Activated naive CD4-positive, alpha-beta T cell treated with anti-CD3 and anti-CD28 coated beads, Interleukin-2, amount 50 U/mL, for 72 hours (primary cell): Measurements from ENCODE around the gene TEAD1. TPM values are rescaled to one million over a fixed set of nuclear protein-coding genes. Genes with fewer than 3 reads are reported as not detected.
"Not testable (repeated sequence)": the region's sequence is repeated elsewhere in the genome, so short reads cannot be mapped to it uniquely, and the experiment has no call there.

Experiments used
- ATAC-seq, 2 donors: fragments of 150-1000 bp; cut with Tn5 transposase; 2 replicates each; pipeline ENCODE4 v1.10.0; 2021; ENCODE audit warnings: mild to moderate bottlenecking in 2 of 2, moderate library complexity in 2 of 2
- DNase-seq, 2 donors: peaks; one replicate each; pipeline ENCODE4 v3.0.0; 2021 to 2022; ENCODE audit warnings: low spot score in 2 of 2
- H3K27ac Mint-ChIP-seq, 2 donors: one replicate each; pipeline ENCODE4 v1.8.0; 2022; ENCODE audit warnings: mild to moderate bottlenecking in 2 of 2, mixed read lengths in 2 of 2
- H3K36me3 Mint-ChIP-seq, 2 donors: one replicate each; pipeline ENCODE4 v1.8.0; 2022; ENCODE audit warnings: mixed read lengths in 2 of 2
- H3K9me3 Mint-ChIP-seq, 2 donors: one replicate each; pipeline ENCODE4 v1.8.0; 2022; ENCODE audit warnings: mixed read lengths in 2 of 2
- total RNA-seq, 2 donors: library from RNA; stranded (reverse); gene quantifications; one replicate each; pipeline ENCODE4 v1.2.3, GENCODE V29; 2022

Gene TEAD1
- total RNA-seq, 2 donors from 2014 or later: 0.14 to 0.18 TPM

- DNase-seq (no peak), ATAC-seq (no peak)
- Mint-ChIP-seq H3K27ac (no peak overlapping the region), H3K9me3 (no peaks in the 10 kb centered on the region), H3K36me3 (no peaks in the 10 kb centered on the region)
Observed at GRCh38 chr11:12756454-12756806, 82.2 kb downstream of the TEAD1 start.

- H3K36me3 Mint-ChIP-seq: no peaks in the 10 kb centered on the region
- DNase-seq (no peak), ATAC-seq (no peak)
- H3K9me3 Mint-ChIP-seq: no peaks in the 10 kb centered on the region
- H3K27ac Mint-ChIP-seq: no peak overlapping the region
Observed at GRCh38 chr11:12756867-12757266, 82.6 kb downstream of the TEAD1 start.

GRCh38 chr11:12757416-12757815 lies 83.2 kb downstream of the TEAD1 start:
- DNase-seq (no peak), ATAC-seq (no peak)
- no peak overlapping the region for H3K27ac Mint-ChIP-seq
- H3K36me3 Mint-ChIP-seq: no peaks in the 10 kb centered on the region
- no peaks in the 10 kb centered on the region for H3K9me3 Mint-ChIP-seq

- H3K36me3 Mint-ChIP-seq: not testable (repeated sequence)
Observed at GRCh38 chr11:12758117-12758516, 83.9 kb downstream of the TEAD1 start.

GRCh38 chr11:12761029-12761428 lies 86.8 kb downstream of the TEAD1 start:
- no peaks in the 10 kb centered on the region for H3K36me3 Mint-ChIP-seq
- ATAC-seq (no peak), DNase-seq (no peak)
- H3K27ac Mint-ChIP-seq: no peak overlapping the region
- no peaks in the 10 kb centered on the region for H3K9me3 Mint-ChIP-seq

More at GRCh38 chr11:12758117-12758516, 83.9 kb downstream of the TEAD1 start:
- DNase-seq, H3K9me3 Mint-ChIP-seq, H3K27ac Mint-ChIP-seq, ATAC-seq: not testable (repeated sequence)

- Mint-ChIP-seq H3K27ac (no peak overlapping the region), H3K9me3 (no peaks in the 10 kb centered on the region), H3K36me3 (no peaks in the 10 kb centered on the region)
- ATAC-seq (no peak), DNase-seq (no peak)
Observed at GRCh38 chr11:12762278-12762677, 88.1 kb downstream of the TEAD1 start.

- no peak for ATAC-seq
- DNase-seq: no peak
- no peaks in the 10 kb centered on the region for H3K9me3 Mint-ChIP-seq
- H3K27ac Mint-ChIP-seq: no peak overlapping the region
- H3K36me3 Mint-ChIP-seq: no peaks in the 10 kb centered on the region
Observed at GRCh38 chr11:12762696-12763324, 88.6 kb downstream of the TEAD1 start.

- no peaks in the 10 kb centered on the region for H3K9me3 Mint-ChIP-seq
- no peak for ATAC-seq
Observed at GRCh38 chr11:12764187-12764914, 90.1 kb downstream of the TEAD1 start.

GRCh38 chr11:12765428-12765827 lies 91.2 kb downstream of the TEAD1 start:
- H3K36me3 Mint-ChIP-seq: no peaks in the 10 kb centered on the region
- no peaks in the 10 kb centered on the region for H3K9me3 Mint-ChIP-seq
- no peak overlapping the region for H3K27ac Mint-ChIP-seq
- DNase-seq (no peak), ATAC-seq (no peak)

More at GRCh38 chr11:12764187-12764914, 90.1 kb downstream of the TEAD1 start:
- Mint-ChIP-seq H3K36me3 (no peaks in the 10 kb centered on the region), H3K27ac (no peak overlapping the region)
- no peak for DNase-seq

- no peak for DNase-seq
- ATAC-seq: no peak
- no peaks in the 10 kb centered on the region for H3K9me3 Mint-ChIP-seq
- no peak overlapping the region for H3K27ac Mint-ChIP-seq
- H3K36me3 Mint-ChIP-seq: no peaks in the 10 kb centered on the region
Observed at GRCh38 chr11:12767027-12767426, 92.8 kb downstream of the TEAD1 start.

GRCh38 chr11:12767577-12767976 lies 93.4 kb downstream of the TEAD1 start:
- H3K36me3 Mint-ChIP-seq: no peaks in the 10 kb centered on the region
- ATAC-seq (no peak), DNase-seq (no peak)
- H3K27ac Mint-ChIP-seq: no peak overlapping the region
- no peaks in the 10 kb centered on the region for H3K9me3 Mint-ChIP-seq

GRCh38 chr11:12768726-12769673 lies 94.8 kb downstream of the TEAD1 start:
- Mint-ChIP-seq H3K9me3 (no peaks in the 10 kb centered on the region), H3K36me3 (no peaks in the 10 kb centered on the region), H3K27ac (no peak overlapping the region)
- ATAC-seq: peak; percentile 36 to 96
- peak in 1 of 2 donors; percentile 2 for DNase-seq

GRCh38 chr11:12769834-12770345 lies 95.7 kb downstream of the TEAD1 start:
- DNase-seq (no peak), ATAC-seq (no peak)
- H3K9me3 Mint-ChIP-seq: no peaks in the 10 kb centered on the region
- no peak overlapping the region for H3K27ac Mint-ChIP-seq
- H3K36me3 Mint-ChIP-seq: no peaks in the 10 kb centered on the region

- ATAC-seq (no peak), DNase-seq (no peak)
- Mint-ChIP-seq H3K27ac (no peak overlapping the region), H3K9me3 (no peaks in the 10 kb centered on the region), H3K36me3 (no peaks in the 10 kb centered on the region)
Observed at GRCh38 chr11:12770435-12770834, 96.2 kb downstream of the TEAD1 start.

- H3K9me3 Mint-ChIP-seq: no peaks in the 10 kb centered on the region
- H3K27ac Mint-ChIP-seq: no peak overlapping the region
- no peak for DNase-seq
- no peak for ATAC-seq
- no peaks in the 10 kb centered on the region for H3K36me3 Mint-ChIP-seq
Observed at GRCh38 chr11:12770966-12771597, 96.9 kb downstream of the TEAD1 start.

GRCh38 chr11:12771875-12772274 lies 97.7 kb downstream of the TEAD1 start:
- Mint-ChIP-seq H3K27ac (no peak overlapping the region), H3K36me3 (no peaks in the 10 kb centered on the region), H3K9me3 (no peaks in the 10 kb centered on the region)
- no peak for DNase-seq
- ATAC-seq: no peak
